K562 (cell line): ENCODE measurements around the gene ELF2. TPM values are rescaled to one million over a fixed set of nuclear protein-coding genes. Genes with fewer than 3 reads are reported as not detected.

Source experiments
- ATAC-seq: fragments of 200-7000 bp; cut with Tn5 transposase; 3 replicates; pipeline ENCODE4 v1.9.1; 2020; ENCODE audit warnings: moderate library complexity
- BruUV-seq: library from RNA; stranded (reverse); fragments of 400-500 nt; replicated peaks from 2 replicates; lab custom pipeline; 2021; lab: Mats Ljungman, UMichigan
- CTCF ChIA-PET: fragments of 300-600 bp; formaldehyde crosslinking; extraction: SDS; loops from one replicate; lab custom pipeline; 2021; ENCODE audit warnings: low intra/inter-chr PET ratio; lab: Yijun Ruan, JAX
- POLR2A ChIA-PET: fragments of 300-600, 350-650 bp; sonication (Branson Sonifier 250); formaldehyde crosslinking; extraction: SDS; loops from one replicate; lab custom pipeline; 2021; ENCODE audit warnings: antibody characterized with exemption, inconsistent platforms; lab: Yijun Ruan, JAX
- DNase-seq, 4 experiments: peaks; one replicate each; pipeline versions ENCODE4 v3.0.0 to v3.0.0-alpha.2; 2011 to 2018; ENCODE audit warnings: low spot score in 3 of 4, mixed read lengths in 3 of 4; ENCODE audit errors: extremely low read depth in 1 of 4
- FAIRE-seq: peaks from 2 replicates; lab custom pipeline; 2011; peaks lifted over from hg19 to GRCh38; lab: Jason Lieb, UNC
- H2AFZ ChIP-seq: 2 replicates; pipeline ENCODE4 v1.6.0; 2011; ENCODE audit warnings: low read depth, low read length, control low read depth, inconsistent platforms
- H3K27ac ChIP-seq: fragments of 200-600 bp; 3 replicates; pipeline ENCODE4 v1.8.0; 2011; ENCODE audit warnings: low read depth, mild to moderate bottlenecking, control low read depth, inconsistent platforms, low read length, moderate library complexity, mixed read lengths; ENCODE audit errors: extremely low read depth
- H3K27me3 ChIP-seq, 2 experiments: fragments of 300-600 bp in 1 of 2; 2 replicates in 1 of 2; 3 replicates in 1 of 2; pipeline versions ENCODE4 v1.6.0 to v1.8.0; 2011; ENCODE audit warnings: inconsistent platforms in 2 of 2, low read length in 2 of 2, mild to moderate bottlenecking in 1 of 2, mixed read lengths in 1 of 2, moderate library complexity in 1 of 2; ENCODE audit not compliant: control insufficient read depth in 2 of 2, insufficient read depth in 2 of 2
- H3K36me3 ChIP-seq: fragments of 300-600 bp; 3 replicates; pipeline ENCODE4 v1.8.0; 2011; ENCODE audit warnings: mild to moderate bottlenecking, low read length, inconsistent platforms; ENCODE audit not compliant: control insufficient read depth, insufficient read depth
- H3K4me1 ChIP-seq, 2 experiments: fragments of 200-600 bp in 1 of 2; replicated peaks in 1 of 2; 2 replicates in 1 of 2; 3 replicates in 1 of 2; pipeline versions ENCODE4 v1.5.1 to v1.8.0; 2011; ENCODE audit warnings: inconsistent platforms in 2 of 2, low read length in 2 of 2, mild to moderate bottlenecking in 1 of 2, mixed read lengths in 1 of 2, moderate library complexity in 1 of 2; ENCODE audit not compliant: control insufficient read depth in 2 of 2, insufficient read depth in 2 of 2
- H3K4me2 ChIP-seq: 2 replicates; pipeline ENCODE4 v1.6.1; 2011; ENCODE audit warnings: low read length, control low read depth, inconsistent platforms, mixed read lengths; ENCODE audit not compliant: insufficient read depth
- H3K4me3 ChIP-seq: fragments of 200-600 bp; sonication (generic), shearing (Covaris generic); 2 replicates; pipeline ENCODE4 v1.5.1; 2016; ENCODE audit warnings: control low read depth, inconsistent platforms
- H3K79me2 ChIP-seq: fragments of 200-600 bp; 3 replicates; pipeline ENCODE4 v1.8.0; 2011; ENCODE audit warnings: low read length, inconsistent platforms; ENCODE audit not compliant: control insufficient read depth, insufficient read depth
- H3K9ac ChIP-seq, 2 experiments: 2 replicates each; pipeline versions ENCODE4 v1.6.0 to v1.6.1; 2011; ENCODE audit warnings: low read depth in 2 of 2, low read length in 2 of 2, control low read depth in 1 of 2, inconsistent platforms in 1 of 2, mild to moderate bottlenecking in 1 of 2, mixed read lengths in 1 of 2; ENCODE audit not compliant: insufficient read depth in 1 of 2
- H3K9me1 ChIP-seq: one replicate; pipeline ENCODE4 v1.6.0; 2011; ENCODE audit warnings: inconsistent platforms, mild to moderate bottlenecking, low read length, moderate library complexity; ENCODE audit not compliant: control insufficient read depth, insufficient read depth
- H3K9me3 ChIP-seq: replicated peaks from 2 replicates; pipeline ENCODE4 v1.5.1; 2011; ENCODE audit warnings: low read depth, low read length, inconsistent platforms; ENCODE audit not compliant: control insufficient read depth, insufficient read depth
- H4K20me1 ChIP-seq: replicated peaks from 2 replicates; pipeline ENCODE4 v1.6.1; 2011; ENCODE audit warnings: low read length, inconsistent platforms, mixed read lengths; ENCODE audit not compliant: control insufficient read depth, insufficient read depth
- ELF2 ChIP-seq: fragments of 250-450 bp; sonication (Bioruptor Pico); IDR thresholded peaks from 2 replicates; pipeline ENCODE4 v1.5.0; 2021; ENCODE audit warnings: mild to moderate bottlenecking
- ETS1 ChIP-seq: conservative IDR thresholded peaks from 2 replicates; pipeline ENCODE4 v1.6.1; 2011; ENCODE audit warnings: low read depth, mild to moderate bottlenecking, low read length; ENCODE audit not compliant: control insufficient read depth
- HDAC8 ChIP-seq: fragments of 450-650 bp; IDR thresholded peaks from 2 replicates; pipeline ENCODE4 v1.6.1; 2016; ENCODE audit warnings: mild to moderate bottlenecking, missing genetic modification characterization, moderate library complexity, missing compliant biosample characterization
- HDGF ChIP-seq: fragments of 450-650 bp; IDR thresholded peaks from 2 replicates; pipeline ENCODE4 v1.6.1; 2016
- PREB ChIP-seq: sonication (generic); formaldehyde crosslinking; IDR thresholded peaks from 2 replicates; pipeline ENCODE4 v1.8.1; 2023; ENCODE audit warnings: mild to moderate bottlenecking, missing genetic modification reagents
- STAT5A ChIP-seq: IDR thresholded peaks from 2 replicates; pipeline ENCODE4 v1.6.1; 2012; ENCODE audit warnings: low read length, inconsistent platforms, borderline replicate concordance
- WHSC1 ChIP-seq: IDR thresholded peaks from one replicate; pipeline ENCODE4 v1.6.1; 2012; ENCODE audit warnings: low read length, control low read depth, inconsistent platforms
- WGBS: fragments of 100-300 bp; shearing (Covaris generic); methylation state at CpG from one replicate; pipeline ENCODE4 v1.1.6; 2016; ENCODE audit warnings: low coverage, mixed read lengths; ENCODE audit not compliant: insufficient coverage; ENCODE audit errors: missing lambda C conversion rate; 5-methylcytosine and 5-hydroxymethylcytosine counted together
- in situ Hi-C: fragments of 300-500 bp; cut with MboI; formaldehyde crosslinking; loops from 4 replicates; pipeline ENCODE4 v1.15.0; 2018; ENCODE audit warnings: inconsistent platforms, mixed read lengths
- intact Hi-C: fragments of 100-400 bp; cut with micrococcal nuclease; formaldehyde crosslinking; loops from 2 replicates; pipeline ENCODE4 v1.14.2; 2022
- polyA plus RNA-seq, 8 experiments: library from polyadenylated mRNA; depleted of rRNA in 4 of 8; stranded (reverse) in 5 of 8; unstranded in 3 of 8; fragments of >200 nt; fragmentation: Nextera tagmentation in 2 of 8; fragmentation: Illumina TruSeq in 1 of 8; extraction: Ambion mirVana in 2 of 8; extraction: Trizol in 1 of 8; gene quantifications; 2 replicates each; pipeline versions ENCODE4 v1.2.1 to v1.2.3, GENCODE V29; 2011 to 2014; ENCODE audit warnings: inconsistent platforms in 1 of 8, missing spikeins in 1 of 8
- total RNA-seq, 7 experiments: library from RNA; depleted of rRNA in 6 of 7; stranded (reverse); fragments of >200 nt in 6 of 7; fragmentation: Illumina TruSeq in 2 of 7; extraction: Trizol in 2 of 7; gene quantifications; 2 replicates each; pipeline versions ENCODE4 v1.2.1 to v1.2.3, GENCODE V29; 2011 to 2021; ENCODE audit warnings: low replicate concordance in 1 of 7
- TF ChIP-seq, protein P1 (sequence below): fragments of 250-450 bp; sonication (Bioruptor Pico); IDR thresholded peaks from 2 replicates; pipeline ENCODE4 v1.5.0; 2020; ENCODE audit warnings: mild to moderate bottlenecking
- TF ChIP-seq, protein P2 (sequence below): fragments of 450-650 bp; formaldehyde crosslinking; IDR thresholded peaks from 2 replicates; pipeline ENCODE4 v1.4.0; 2020; ENCODE audit warnings: mild to moderate bottlenecking, moderate library complexity
- TF ChIP-seq, protein P3 (sequence below), 3 experiments: IDR thresholded peaks in 2 of 3; conservative IDR thresholded peaks in 1 of 3; 2 replicates each; pipeline ENCODE4 v1.5.1; 2011 to 2012; ENCODE audit warnings: low read length in 3 of 3, mild to moderate bottlenecking in 3 of 3, control low read depth in 2 of 3, improper control_type of control experiment in 1 of 3, inconsistent platforms in 1 of 3, low read depth in 1 of 3, mixed read lengths in 1 of 3, moderate library complexity in 1 of 3; ENCODE audit not compliant: insufficient read depth in 2 of 3

ELF2 gene
- total and polyA plus RNA-seq, 9 of the 15 experiments (the other 6 are each of a cell fraction or from before 2014, with no cell fraction given): 9.4 to 58.7 (median 41.6) TPM

GRCh38 chr4:139036885-139037284, 140.1 kb downstream of the ELF2 start:
- BruUV-seq: no TSS peak
- DNase-seq: no peak
- Histone ChIP-seq H3K4me3 (no peak overlapping the region), H3K9me3 (no peaks in the 10 kb centered on the region; the same call in 1 of the 2 replicates), H3K79me2 (peaks cover 90% of the 10 kb centered on the region), H3K9me1 (no peaks in the 10 kb centered on the region), H2AFZ (no peak overlapping the region), H3K4me1 (no peaks in the 10 kb centered on the region), H3K4me2 (no peak overlapping the region), H4K20me1 (0 out of 2 replicates have a peak, but pooled peaks cover 2% of the 10 kb centered on the region), H3K9ac (no peak overlapping the region), H3K36me3 (peaks cover 46% of the 10 kb centered on the region), H3K27ac (no peak overlapping the region), H3K27me3 (no peaks in the 10 kb centered on the region)
- ChIA-PET POLR2A (no interaction called here), CTCF (no interaction called here)
- FAIRE-seq: no peak
- intact Hi-C loops (loop anchor here (10.0 kb wide), 2 partner anchors 498 to 608 kb away; no protein-coding TSS in a partner anchor), in situ Hi-C loops (loop anchor here (25.0 kb wide), 1 partner anchor 500 kb away; no protein-coding TSS in a partner anchor)
- ATAC-seq: no peak
- 81% methylated on average over 2 of the region's 2 CpGs for WGBS
- no peak for TF ChIP-seq HDAC8 (tag)
- TF ChIP-seq PREB (CRISPR knock-in tag): no peak
- no peak for TF ChIP-seq ELF2
- TF ChIP-seq STAT5A: no peak
- no peak for TF ChIP-seq HDGF
- TF ChIP-seq, protein P1, sequence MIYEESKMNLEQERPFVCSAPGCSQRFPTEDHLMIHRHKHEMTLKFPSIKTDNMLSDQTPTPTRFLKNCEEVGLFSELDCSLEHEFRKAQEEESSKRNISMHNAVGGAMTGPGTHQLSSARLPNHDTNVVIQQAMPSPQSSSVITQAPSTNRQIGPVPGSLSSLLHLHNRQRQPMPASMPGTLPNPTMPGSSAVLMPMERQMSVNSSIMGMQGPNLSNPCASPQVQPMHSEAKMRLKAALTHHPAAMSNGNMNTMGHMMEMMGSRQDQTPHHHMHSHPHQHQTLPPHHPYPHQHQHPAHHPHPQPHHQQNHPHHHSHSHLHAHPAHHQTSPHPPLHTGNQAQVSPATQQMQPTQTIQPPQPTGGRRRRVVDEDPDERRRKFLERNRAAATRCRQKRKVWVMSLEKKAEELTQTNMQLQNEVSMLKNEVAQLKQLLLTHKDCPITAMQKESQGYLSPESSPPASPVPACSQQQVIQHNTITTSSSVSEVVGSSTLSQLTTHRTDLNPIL: no peak
- TF ChIP-seq, protein P2, sequence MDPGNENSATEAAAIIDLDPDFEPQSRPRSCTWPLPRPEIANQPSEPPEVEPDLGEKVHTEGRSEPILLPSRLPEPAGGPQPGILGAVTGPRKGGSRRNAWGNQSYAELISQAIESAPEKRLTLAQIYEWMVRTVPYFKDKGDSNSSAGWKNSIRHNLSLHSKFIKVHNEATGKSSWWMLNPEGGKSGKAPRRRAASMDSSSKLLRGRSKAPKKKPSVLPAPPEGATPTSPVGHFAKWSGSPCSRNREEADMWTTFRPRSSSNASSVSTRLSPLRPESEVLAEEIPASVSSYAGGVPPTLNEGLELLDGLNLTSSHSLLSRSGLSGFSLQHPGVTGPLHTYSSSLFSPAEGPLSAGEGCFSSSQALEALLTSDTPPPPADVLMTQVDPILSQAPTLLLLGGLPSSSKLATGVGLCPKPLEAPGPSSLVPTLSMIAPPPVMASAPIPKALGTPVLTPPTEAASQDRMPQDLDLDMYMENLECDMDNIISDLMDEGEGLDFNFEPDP: no peak
- TF ChIP-seq ETS1: no peak
- TF ChIP-seq, protein P3, sequence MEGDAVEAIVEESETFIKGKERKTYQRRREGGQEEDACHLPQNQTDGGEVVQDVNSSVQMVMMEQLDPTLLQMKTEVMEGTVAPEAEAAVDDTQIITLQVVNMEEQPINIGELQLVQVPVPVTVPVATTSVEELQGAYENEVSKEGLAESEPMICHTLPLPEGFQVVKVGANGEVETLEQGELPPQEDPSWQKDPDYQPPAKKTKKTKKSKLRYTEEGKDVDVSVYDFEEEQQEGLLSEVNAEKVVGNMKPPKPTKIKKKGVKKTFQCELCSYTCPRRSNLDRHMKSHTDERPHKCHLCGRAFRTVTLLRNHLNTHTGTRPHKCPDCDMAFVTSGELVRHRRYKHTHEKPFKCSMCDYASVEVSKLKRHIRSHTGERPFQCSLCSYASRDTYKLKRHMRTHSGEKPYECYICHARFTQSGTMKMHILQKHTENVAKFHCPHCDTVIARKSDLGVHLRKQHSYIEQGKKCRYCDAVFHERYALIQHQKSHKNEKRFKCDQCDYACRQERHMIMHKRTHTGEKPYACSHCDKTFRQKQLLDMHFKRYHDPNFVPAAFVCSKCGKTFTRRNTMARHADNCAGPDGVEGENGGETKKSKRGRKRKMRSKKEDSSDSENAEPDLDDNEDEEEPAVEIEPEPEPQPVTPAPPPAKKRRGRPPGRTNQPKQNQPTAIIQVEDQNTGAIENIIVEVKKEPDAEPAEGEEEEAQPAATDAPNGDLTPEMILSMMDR (IDR thresholded peaks at IDR 0.05 in 2 of 3, conservative IDR thresholded peaks at IDR 0.05 in 1 of 3; ENCODE audit: insufficient read depth in 2 of 3, low read depth in 1 of 3, low read length in 3 of 3): no peak
- no peak for TF ChIP-seq WHSC1
